ENCODE data around the gene REXO4.
"Not testable (repeated sequence)": the region's sequence is repeated elsewhere in the genome, so short reads cannot be mapped to it uniquely, and the experiment has no call there.

REXO4 gene, protein sequence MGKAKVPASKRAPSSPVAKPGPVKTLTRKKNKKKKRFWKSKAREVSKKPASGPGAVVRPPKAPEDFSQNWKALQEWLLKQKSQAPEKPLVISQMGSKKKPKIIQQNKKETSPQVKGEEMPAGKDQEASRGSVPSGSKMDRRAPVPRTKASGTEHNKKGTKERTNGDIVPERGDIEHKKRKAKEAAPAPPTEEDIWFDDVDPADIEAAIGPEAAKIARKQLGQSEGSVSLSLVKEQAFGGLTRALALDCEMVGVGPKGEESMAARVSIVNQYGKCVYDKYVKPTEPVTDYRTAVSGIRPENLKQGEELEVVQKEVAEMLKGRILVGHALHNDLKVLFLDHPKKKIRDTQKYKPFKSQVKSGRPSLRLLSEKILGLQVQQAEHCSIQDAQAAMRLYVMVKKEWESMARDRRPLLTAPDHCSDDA

DNA sequence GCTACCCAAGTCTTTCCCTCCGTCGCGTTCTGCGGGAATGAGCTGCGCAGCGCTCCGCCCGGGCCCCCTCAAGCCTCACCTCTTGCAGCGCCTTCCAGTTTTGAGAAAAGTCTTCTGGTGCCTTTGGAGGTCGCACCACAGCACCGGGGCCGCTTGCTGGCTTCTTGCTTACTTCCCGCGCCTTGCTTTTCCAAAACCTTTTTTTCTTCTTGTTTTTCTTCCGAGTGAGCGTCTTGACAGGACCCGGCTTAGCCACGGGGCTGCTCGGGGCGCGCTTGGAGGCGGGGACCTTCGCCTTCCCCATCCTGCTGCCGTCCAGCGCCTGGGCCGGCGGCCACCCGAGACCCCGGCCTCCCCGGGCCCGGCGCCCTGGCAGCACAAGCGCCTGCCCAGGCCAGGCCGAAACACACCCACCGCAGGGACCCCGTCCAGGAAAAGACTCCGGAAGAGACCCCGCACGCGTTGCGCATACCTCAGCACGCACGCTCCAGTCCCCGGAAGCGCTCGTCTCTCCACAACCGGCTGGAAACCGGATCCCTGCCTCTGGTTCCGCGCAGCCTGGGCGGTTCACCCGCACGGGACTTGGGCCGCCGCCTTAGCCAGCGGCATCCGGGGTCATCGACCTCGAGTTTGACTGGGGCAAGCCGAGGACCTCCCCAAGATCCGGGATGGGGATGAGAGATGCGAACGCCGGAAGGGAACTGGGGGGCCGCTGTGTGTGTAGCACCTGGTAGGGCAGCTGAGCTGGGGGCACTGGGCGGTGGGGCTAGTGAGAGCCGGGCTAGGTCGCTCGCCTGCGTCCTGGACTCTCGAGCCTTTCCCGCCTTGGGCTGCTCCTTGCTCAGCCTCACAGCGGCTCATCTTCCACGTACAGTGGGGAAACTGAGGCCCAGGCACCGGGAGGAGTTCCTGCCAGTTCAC, at the start of gene REXO4:
Gene REXO4, minus strand, starts transcription at position 470 of the 921 bp plus-strand sequence. Its CDS starts 166 bp downstream, at position 304.
- DNase-seq: peak; percentile 62 to 86

DNA sequence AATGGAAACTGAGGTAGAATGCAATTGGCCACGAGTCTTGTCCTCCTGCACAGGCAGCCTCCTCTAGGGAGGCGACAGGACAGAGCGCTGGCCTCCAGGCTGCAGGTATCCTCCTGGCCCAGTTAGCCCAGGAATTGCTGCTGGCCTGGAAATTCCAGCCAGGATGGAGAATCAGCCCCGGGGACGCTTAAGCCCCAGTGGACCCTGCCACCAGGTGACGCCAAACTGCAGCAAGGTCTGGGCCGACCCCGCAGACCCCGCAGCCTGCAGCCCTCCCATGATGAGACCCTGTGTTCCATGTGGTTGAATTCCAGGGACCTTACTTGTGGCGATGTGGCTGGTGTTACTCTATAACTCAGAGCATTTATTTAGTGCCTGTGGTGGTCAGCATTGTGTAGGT, 49.3 kb upstream of the REXO4 start:
- no peak for DNase-seq

DNA sequence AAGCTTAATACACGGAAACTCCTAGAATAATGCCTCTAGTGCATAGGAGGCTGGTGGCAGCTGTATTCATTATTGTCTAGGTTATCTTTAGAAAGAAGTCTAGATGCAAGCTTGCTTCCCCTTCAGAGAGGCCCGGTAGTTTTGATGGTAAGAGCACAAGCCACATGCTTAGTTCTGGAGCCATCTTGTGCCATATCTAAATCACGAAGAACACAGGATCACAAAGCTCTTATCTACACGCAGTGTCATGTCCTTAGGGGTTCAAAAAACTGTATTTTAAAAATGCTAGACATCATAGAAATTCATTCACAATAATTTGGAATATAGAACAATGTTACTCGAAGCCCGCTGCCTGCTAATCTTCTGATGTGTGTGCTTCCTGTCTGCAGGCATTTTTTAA, 48.2 kb upstream of the REXO4 start:
- DNase-seq: no peak

DNA sequence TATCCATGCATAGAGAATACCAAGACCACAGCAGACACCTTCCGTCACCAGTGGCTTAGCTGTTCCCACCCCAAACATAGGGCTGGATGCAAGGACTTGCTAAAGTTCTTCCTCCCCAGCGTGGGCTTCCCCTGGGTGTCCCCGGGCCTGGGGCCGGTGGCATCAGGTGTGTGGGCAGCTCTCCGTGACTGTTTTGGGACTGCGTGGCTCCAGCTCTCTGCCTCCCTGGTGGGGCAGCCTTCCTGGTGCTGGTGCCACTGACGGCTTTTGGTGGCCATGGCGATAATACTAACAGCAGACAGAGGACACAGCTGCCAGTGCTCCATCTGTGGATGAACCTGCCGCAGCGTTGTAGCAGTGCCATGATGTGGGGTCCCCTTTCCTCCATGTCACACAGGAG, 46.8 kb upstream of the REXO4 start:
- DNase-seq: no peak

DNA sequence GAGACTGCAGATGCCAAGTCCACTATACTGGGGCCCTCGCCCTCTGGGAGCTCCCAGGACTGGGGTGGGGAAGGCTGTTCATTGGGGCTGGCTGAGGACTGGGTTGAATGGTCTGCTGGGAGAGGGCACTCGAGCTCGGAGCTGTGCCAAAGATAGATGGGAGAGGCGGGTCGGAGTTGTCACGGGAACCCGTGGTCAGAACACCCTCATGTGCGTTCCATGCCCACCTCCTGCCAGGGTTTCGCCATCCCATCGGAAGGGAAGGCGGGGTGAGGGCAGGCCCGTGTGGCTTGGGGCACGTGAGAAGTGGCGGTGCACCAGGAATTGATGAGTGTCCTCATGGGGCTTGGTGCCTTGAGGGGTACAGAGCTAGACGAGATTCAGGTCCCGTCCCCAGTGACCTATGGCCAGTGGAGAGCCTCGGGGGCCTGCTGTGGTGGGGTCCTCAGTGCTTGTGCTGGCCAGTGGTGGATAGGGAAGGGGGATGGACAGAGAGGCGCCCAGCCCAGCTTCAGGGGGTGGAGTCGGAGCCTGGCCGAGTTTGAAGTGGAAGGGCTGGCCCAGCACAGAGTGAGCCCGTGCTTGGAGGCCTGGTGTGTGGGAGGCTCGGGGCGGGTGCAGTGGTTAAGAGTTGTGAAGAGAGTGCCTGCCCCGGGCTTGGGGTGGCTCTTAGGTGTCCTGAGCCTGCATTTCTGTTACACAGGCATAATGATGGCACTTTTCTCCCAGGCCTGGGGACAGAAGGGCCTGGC, 46.2 kb upstream of the REXO4 start:
- no peak for DNase-seq

DNA sequence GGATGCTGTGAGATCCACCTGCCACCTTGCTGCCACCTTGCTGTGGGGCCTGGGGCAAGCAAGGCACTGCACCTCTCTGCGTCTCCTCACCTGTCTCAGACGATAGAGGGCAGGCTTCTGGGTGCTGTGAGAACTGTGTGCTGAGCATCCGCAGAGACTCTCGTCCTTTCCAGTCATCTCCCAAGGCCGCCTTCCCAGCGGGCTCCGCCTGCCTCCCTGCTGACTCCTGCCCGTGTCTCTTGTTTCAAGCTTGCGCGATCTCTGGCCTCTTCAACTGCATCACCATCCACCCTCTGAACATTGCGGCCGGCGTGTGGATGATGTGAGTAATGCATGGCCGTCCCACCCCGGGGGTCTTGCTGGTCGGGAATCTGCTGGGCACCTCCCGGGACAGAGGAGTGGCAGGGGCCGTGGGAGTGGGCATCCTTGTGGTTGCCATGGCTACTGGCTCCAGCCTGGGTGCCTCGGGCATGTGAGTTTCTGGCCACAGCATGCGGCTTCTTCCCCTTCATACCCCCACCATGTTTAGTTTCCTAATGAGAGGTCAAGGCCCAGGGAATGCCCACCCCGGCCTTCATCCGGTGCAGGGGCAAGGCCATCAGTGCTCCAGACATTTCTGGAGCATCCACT, 45.5 kb upstream of the REXO4 start:
- DNase-seq: peak; percentile 16 to 46

DNA sequence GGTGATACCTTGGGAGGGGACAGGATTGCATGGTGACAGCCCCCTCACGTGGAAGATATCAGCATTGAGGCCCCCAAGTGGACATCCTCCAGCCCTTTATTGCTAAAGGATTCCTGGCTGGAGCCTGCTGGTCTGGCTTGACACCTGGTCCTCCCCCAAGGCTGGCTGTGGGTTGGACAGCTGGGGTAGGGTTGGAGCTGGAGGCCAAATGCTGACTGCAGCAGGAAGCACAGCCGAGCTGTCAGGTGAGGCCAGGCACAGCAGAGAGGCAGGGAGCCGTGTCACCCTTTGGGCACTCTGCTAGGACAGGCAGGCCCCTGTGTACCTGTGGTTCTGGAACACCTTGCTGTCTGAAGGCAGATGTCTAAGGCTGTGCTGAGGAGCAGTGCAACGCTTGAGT, 44.2 kb upstream of the REXO4 start:
- no peak for DNase-seq

DNA sequence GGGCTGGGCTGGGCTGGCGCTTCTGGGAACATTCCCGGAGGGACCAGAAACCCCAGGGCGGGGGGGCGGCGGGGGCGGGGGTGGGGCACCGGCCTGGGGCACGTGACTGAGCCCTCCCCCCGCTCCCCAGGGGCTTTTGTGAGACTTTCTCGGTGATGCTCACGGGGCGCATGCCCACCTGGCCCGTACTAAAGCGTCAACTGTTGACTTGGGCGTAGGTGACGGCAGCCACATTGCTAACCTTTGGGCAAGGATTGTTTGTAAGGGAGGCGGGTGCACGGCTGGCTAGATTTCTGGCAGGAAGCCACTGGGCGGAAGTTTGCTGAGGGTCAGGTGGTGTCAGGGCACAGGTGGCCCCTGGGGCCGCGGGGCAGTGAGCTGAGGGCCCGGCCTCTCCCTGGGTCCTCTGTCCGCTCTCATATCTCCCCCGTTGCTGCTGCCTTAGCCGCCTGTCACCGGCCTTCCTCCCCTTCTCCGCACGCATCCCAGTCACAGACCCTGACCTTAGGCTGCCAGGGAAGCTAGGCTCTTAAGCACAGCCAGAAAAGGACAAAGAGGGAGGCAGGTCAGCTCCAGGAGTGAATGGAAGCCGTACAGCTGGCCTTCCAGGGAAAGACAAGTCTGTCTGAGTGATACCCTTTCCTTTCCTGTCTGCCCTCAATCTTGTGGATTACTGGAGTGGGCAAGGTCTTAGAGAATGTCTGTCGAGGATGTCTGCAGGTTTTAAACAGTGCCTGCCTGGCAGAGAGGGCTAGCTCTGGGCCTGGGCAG, 42.8 kb upstream of the REXO4 start:
- DNase-seq: peak; percentile 46 to 72

DNA sequence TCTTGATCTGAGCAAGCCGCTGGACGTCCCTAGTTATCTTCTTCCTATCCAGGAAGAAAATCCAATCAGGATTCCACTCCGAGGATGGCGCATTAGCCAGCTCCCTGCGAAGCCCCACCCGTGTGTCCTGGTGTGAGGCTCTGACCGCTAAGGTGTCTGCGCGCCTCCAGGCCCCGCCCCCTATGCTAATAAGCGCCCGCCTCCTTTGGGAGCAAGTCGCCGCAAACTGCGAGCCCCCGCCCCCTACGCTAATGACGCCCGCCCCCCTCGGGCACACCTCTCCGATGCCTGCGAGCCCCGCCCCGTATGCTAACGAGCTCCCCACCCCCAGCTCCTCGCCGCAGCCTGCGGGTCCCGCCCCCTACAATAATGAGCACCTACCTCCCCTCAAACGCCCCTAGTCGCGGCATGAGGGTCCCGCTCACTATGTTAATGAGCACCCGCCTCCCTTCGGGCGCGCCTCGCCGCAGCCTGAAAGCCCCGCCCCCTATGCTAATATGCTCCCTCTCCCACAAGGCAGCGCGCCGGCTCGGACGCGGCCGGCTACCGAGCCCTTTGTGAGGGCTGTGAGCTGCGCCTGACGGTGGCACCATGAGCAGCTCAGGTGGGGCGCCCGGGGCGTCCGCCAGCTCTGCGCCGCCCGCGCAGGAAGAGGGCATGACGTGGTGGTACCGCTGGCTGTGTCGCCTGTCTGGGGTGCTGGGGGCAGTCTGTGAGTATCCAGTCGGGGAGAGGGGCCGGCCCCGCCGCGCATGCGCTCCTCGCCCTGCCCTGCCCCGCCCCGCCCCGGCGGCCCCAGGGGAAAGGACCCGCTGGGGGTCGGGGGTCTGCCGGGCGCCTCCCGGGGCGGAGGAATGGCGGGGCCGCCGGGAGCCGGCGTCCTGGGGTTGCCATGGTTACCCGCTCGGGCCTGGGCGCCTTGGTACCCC, 41.9 kb upstream of the REXO4 start, which contains the start of gene CACFD1:
Gene CACFD1, plus strand, starts transcription at position 503 of the 929 bp plus-strand sequence. Its CDS starts 89 bp downstream, at position 592.
- DNase-seq: peak; percentile 94 to 98

DNA sequence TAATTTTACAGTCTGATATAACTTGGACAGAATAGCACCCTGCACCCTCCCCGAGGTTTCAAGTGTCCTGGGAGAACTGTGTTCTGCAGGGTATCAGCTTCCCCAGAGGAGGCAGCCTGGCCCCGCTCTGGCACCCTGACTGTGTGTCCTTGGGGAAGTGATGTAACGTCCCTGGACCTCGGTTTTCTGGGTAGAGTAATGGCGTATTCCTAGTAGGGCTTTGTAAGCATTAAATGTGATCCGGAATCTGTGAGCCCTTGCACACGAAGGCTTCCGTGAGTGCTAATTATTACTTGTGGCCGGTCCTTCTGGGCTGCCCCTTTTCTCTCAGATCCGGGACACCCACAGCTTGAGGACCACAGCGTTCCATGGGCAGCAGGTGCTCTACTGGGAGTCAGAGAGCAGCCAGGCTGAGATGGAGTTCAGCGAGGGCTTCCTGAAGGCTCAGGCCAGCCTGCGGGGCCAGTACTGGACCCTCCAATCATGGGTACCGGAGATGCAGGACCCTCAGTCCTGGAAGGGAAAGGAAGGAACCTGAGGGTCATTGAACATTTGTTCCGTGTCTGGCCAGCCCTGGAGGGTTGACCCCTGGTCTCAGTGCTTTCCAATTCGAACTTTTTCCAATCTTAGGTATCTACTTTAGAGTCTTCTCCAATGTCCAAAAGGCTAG, 41.0 kb upstream of the REXO4 start:
- DNase-seq: peak in 1 of 2 experiments; percentile 37

DNA sequence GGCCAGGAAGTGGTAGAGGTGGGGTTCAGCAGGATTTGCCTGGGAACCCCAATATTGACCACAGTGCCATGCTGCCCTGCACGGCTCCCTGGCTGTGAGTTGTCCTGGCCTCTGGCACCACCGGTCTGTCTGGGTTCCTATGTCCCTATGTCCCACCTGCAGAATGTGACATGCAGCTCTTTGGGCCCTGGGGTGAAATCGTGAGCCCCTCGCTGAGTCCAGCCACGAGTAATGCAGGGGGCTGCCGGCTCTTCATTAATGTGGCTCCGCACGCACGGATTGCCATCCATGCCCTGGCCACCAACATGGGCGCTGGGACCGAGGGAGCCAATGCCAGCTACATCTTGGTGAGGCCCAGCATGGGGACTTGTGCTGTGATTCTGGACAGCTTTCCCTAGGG, 39.9 kb upstream of the REXO4 start:
- DNase-seq: no peak

DNA sequence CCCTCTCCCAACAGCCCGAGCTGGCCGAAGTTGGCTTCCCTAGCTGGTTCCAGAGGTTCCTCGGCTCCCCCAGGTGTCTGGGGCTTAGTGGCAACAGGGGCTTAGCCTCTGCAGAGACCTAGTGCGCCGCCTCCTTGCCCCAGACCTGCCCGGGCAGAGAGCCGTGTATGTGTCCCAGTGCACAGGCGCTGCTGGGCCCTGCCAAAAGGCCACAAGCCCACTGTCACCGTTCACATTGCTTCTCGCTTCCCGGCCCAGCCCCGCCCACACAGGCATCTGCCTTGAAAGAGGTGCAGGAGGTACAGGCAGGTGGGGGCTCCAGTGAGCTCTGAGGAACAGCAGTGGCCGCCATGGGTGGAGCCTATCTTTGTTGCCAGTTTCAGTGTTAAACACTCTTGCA, 39.4 kb upstream of the REXO4 start:
- DNase-seq: no peak

DNA sequence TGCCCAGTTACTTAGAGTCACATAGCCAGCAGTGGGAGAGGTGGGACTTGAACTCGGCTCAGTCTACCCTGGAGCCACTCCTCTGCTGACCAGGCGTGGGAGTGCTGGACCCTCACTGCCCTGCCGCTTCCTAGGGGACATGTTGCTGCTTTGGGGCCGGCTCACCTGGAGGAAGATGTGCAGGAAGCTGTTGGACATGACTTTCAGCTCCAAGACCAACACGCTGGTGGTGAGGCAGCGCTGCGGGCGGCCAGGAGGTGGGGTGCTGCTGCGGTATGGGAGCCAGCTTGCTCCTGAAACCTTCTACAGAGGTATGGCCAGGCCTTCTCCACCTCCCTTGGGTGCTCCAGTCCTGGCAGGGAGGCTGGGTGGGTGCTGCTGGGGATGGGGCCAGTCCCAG, 38.6 kb upstream of the REXO4 start:
- no peak for DNase-seq

DNA sequence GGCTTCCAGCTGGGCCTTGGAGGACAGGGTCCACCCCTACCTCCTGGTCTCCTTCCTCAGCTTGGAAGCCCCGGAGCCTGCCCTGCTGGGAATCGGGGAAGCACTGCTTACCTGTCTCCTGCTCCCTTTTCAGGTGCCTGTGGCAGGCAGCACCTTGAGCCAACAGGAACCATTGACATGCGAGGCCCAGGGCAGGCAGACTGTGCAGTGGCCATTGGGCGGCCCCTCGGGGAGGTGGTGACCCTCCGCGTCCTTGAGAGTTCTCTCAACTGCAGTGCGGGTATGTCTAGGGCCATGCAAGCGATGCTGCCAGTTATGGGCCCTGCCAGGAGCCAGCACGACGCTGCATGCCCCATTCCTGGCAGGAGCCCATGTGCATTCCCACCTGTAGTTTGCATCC, 38.1 kb upstream of the REXO4 start:
- DNase-seq: no peak

DNA sequence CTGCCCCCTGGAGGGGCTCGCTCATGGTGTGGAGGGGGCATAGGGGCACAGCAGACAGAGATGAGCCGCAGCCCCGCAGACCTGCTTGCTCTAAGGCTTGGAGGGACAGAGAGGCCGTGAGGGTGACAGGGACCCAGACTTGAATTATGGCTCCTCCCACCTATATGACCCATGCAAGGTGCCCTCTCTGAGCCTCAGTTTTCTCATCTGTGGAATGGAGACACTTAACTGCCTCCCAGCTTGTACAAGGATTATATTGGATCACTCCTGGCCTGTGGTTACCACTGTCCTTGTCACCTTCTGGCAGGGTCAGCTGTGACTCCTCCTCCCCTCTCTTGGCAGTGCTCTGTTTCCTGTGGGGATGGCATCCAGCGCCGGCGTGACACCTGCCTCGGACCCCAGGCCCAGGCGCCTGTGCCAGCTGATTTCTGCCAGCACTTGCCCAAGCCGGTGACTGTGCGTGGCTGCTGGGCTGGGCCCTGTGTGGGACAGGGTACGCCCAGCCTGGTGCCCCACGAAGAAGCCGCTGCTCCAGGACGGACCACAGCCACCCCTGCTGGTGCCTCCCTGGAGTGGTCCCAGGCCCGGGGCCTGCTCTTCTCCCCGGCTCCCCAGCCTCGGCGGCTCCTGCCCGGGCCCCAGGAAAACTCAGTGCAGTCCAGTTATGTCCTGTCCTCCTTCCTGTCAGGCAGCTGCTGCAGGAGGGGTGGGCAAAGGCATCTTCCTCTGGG, 37.3 kb upstream of the REXO4 start:
- no peak for DNase-seq

DNA sequence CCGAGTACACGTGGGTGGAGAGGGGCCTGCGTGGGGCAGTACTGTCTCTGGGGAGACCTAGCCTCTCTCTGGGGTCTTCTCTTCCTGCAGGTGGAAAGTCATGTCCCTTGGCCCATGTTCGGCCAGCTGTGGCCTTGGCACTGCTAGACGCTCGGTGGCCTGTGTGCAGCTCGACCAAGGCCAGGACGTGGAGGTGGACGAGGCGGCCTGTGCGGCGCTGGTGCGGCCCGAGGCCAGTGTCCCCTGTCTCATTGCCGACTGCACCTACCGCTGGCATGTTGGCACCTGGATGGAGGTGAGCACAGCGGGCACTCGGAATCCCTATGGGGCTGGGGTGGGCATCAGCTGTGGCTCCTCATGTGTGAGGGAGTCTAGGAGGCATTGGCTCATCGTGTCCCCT, 36.5 kb upstream of the REXO4 start:
- no peak for DNase-seq

DNA sequence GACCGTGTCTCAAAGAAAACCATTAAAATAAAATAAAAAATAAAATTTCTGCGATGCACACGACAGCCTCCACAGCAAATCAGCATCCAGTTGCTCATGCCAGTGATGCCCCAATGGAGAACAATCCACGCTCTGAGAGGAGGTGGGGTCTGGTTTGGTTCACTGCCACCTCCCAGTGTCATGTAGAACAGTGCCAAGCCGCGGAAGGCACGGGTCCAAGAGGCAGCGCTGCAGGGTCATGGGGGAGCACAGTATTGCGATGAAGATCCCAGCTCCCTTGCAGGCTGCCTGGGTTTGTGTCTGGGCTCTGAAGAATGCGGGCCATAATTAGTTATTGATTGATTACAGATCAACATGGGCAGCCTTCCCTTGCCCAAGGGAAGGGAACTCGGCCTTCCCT, 35.8 kb upstream of the REXO4 start:
- no peak for DNase-seq

DNA sequence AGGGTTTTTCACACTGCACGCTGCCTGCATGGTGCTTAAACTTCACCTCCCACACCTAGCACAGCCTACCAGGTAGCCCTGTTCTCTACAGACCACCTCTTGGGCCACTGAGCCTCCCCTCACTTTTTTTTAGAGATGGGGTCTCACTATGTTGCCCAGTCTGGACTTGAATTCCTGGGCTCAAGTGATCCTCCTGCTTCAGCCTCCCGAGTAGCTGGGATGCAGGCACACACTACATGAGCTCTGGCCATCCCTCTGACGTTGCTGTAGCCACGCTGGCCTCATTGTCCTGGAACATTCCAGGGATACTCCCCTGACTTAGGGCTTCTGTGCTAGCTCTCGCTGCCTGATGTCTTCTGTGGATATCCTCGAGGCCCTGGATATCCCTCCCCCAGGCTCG, 34.8 kb upstream of the REXO4 start:
- DNase-seq: no peak

DNA sequence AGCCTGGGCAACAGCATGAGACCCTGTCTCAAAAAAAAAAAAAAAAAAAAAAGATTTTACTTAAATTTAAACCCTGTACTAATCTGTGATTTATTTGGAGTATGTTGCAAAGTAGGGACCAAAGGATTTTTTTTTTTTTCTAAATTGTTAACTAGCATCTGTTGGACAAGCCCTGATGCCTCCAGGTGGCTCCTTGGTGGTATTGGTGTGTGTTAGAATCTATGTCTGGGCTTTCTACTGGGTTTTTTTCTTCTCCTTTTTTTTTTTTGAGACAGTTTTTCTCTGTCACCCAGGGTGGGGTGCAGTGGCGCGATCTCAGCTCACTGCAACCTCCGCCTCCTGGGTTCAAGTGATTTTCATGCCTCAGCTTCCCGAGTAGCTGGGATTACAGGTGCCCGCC, 34.1 kb upstream of the REXO4 start:
- not testable (repeated sequence) for DNase-seq

Data from NCI-H526 (cell line).